Progenitor cell of endocrine pancreas (in vitro differentiated cells): ENCODE results near the gene ZFR. TPM values are rescaled to one million over a fixed set of nuclear protein-coding genes. Genes with fewer than 3 reads are reported as not detected.

Source experiments
- DNase-seq: peaks from one replicate; pipeline ENCODE4 v3.0.0; 2021; ENCODE audit warnings: low spot score; ENCODE audit not compliant: unreplicated experiment
- H3K27ac Mint-ChIP-seq: 2 replicates; pipeline ENCODE4 v1.8.0; 2021; ENCODE audit warnings: mild to moderate bottlenecking, moderate library complexity, mixed read lengths
- H3K27me3 Mint-ChIP-seq: 2 replicates; pipeline ENCODE4 v1.8.0; 2021; ENCODE audit warnings: mixed read lengths
- H3K36me3 Mint-ChIP-seq: 2 replicates; pipeline ENCODE4 v1.8.0; 2022; ENCODE audit warnings: mixed read lengths; ENCODE audit not compliant: insufficient read depth
- H3K4me1 Mint-ChIP-seq: 2 replicates; pipeline ENCODE4 v1.8.0; 2021; ENCODE audit warnings: low read depth, mixed read lengths
- H3K4me3 Mint-ChIP-seq: 2 replicates; pipeline ENCODE4 v1.8.0; 2021; ENCODE audit warnings: low read depth, mild to moderate bottlenecking, moderate library complexity, mixed read lengths
- H3K9me3 Mint-ChIP-seq: 2 replicates; pipeline ENCODE4 v1.8.0; 2021; ENCODE audit warnings: low read depth, mixed read lengths
- CTCF ChIP-seq: fragments of 200-600 bp; sonication (generic); IDR thresholded peaks from one replicate; pipeline ENCODE4 v1.5.0; 2021; ENCODE audit warnings: antibody characterized with exemption, mild to moderate bottlenecking; ENCODE audit not compliant: unreplicated experiment
- total RNA-seq: library from RNA; stranded (reverse); gene quantifications from 2 replicates; pipeline ENCODE4 v1.2.1, GENCODE V29; 2021

Gene ZFR
- total RNA-seq, 1 donor from 2014 or later, result 75.6 TPM

DNA sequence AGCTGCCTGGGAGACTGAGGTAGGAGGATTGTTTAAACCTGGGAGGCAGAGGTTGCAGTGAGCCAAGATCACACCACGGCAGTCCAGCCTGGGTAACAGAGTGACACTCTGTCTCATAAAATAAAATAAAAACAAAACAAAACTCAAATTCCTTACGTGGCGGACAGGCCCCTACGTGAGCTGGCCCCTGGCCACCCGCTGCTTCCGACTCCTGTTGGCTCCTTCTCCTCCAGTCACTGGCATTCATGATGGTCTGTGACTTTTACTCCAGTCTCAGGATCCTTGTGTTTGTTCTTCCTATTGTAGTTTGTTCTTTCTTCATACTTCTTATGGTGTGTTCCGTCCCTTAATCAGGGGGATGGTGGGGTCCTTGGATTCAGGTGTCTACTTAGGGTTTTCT is 28.5 kb upstream of the ZFR start:
- no peak for TF ChIP-seq CTCF
- no peaks in the 10 kb centered on the region for H3K9me3 Mint-ChIP-seq
- no peaks in the 10 kb centered on the region for H3K36me3 Mint-ChIP-seq
- peaks cover 8% of the 10 kb centered on the region for H3K4me1 Mint-ChIP-seq
- H3K27me3 Mint-ChIP-seq, result no peaks in the 10 kb centered on the region
- DNase-seq, result no peak
- no peak overlapping the region for H3K4me3 Mint-ChIP-seq
- H3K27ac Mint-ChIP-seq, result no peak overlapping the region

DNA sequence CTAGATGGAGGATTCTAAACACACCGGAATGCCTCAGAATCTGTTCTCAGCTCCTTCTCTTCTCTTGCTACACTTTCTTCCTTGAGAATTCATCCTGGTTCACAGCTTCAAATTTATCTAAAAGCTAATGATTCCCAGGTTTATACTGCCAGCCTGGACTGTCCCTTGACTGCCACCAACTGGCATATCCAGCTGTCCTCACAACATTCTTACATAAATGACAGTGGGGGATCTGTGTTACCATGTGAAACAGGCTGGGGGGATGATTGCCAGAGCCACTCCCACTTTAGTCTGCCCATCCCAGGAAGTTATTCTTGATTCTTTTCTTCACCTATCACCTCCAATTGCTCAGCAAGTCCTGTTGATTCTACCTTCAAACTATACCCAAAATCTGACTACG is 27.2 kb upstream of the ZFR start:
- no peaks in the 10 kb centered on the region for H3K27me3 Mint-ChIP-seq
- peaks cover 8% of the 10 kb centered on the region for H3K4me1 Mint-ChIP-seq
- H3K4me3 Mint-ChIP-seq, result no peak overlapping the region
- no peak overlapping the region for H3K27ac Mint-ChIP-seq
- TF ChIP-seq CTCF, result no peak
- DNase-seq, result no peak
- H3K36me3 Mint-ChIP-seq, result no peaks in the 10 kb centered on the region
- H3K9me3 Mint-ChIP-seq, result no peaks in the 10 kb centered on the region

GRCh38 chr5:32465076-32465475 is 20.5 kb upstream of the ZFR start:
- H3K27me3 Mint-ChIP-seq, result peaks cover 3% of the 10 kb centered on the region
- no peaks in the 10 kb centered on the region for H3K9me3 Mint-ChIP-seq
- H3K36me3 Mint-ChIP-seq, result no peaks in the 10 kb centered on the region
- H3K27ac Mint-ChIP-seq, result no peak overlapping the region
- no peak for TF ChIP-seq CTCF
- no peaks in the 10 kb centered on the region for H3K4me1 Mint-ChIP-seq
- H3K4me3 Mint-ChIP-seq, result no peak overlapping the region
- DNase-seq, result no peak

- Mint-ChIP-seq H3K4me3 (no peak overlapping the region), H3K9me3 (no peaks in the 10 kb centered on the region), H3K4me1 (no peaks in the 10 kb centered on the region), H3K27me3 (peaks cover 3% of the 10 kb centered on the region), H3K36me3 (no peaks in the 10 kb centered on the region), H3K27ac (no peak overlapping the region)
- DNase-seq, result no peak
- no peak for TF ChIP-seq CTCF
These were observed 18.1 kb upstream of the ZFR start for GRCh38 chr5:32462618-32463017.

- Mint-ChIP-seq H3K27ac (no peak overlapping the region), H3K4me1 (no peaks in the 10 kb centered on the region), H3K36me3 (no peaks in the 10 kb centered on the region), H3K9me3 (no peaks in the 10 kb centered on the region), H3K4me3 (no peak overlapping the region), H3K27me3 (peaks cover 3% of the 10 kb centered on the region)
- no peak for TF ChIP-seq CTCF
- no peak for DNase-seq
These were observed 17.0 kb upstream of the ZFR start for GRCh38 chr5:32461441-32462120.
